ENCODE results near the gene NEUROG1. TPM values are rescaled to one million over a fixed set of nuclear protein-coding genes. Genes with fewer than 3 reads are reported as not detected.

The NEUROG1 gene
- total and polyA plus RNA-seq, 10 of the 15 experiments (the other 5 are each of a cell fraction or from before 2014, with no cell fraction given): not detected

GRCh38 chr5:135556620-135557019 lies 20.9 kb upstream of the NEUROG1 start:
- Histone ChIP-seq H3K79me2 (ENCODE audit: control insufficient read depth, insufficient read depth, low read length) (no peaks in the 10 kb centered on the region), H2AFZ (ENCODE audit: control insufficient read depth, low read depth, low read length) (no peak overlapping the region), H3K4me3 (no peak overlapping the region), H3K27me3 (replicated peaks in 1 of 2; ENCODE audit: control insufficient read depth in 2 of 2, insufficient read depth in 2 of 2, low read length in 1 of 2) (peaks cover 0 to 3% of the 10 kb centered on the region in 2 experiments; a peak in 2 of 4 replicates), H4K20me1 (ENCODE audit: control insufficient read depth, insufficient read depth) (no peaks in the 10 kb centered on the region), H3K4me1 (ENCODE audit: control insufficient read depth, insufficient read depth, low read length) (no peaks in the 10 kb centered on the region), H3K9ac (ENCODE audit: control insufficient read depth, insufficient read depth, low read length) (no peak overlapping the region), H3K9me3 (replicated peaks; ENCODE audit: control insufficient read depth, insufficient read depth, low read length) (no peaks in the 10 kb centered on the region; the same call in 2 of the 3 replicates), H3K4me2 (ENCODE audit: control insufficient read depth, insufficient read depth) (no peak overlapping the region), H3K36me3 (ENCODE audit: control insufficient read depth in 2 of 2, insufficient read depth in 2 of 2, low read length in 1 of 2) (no peaks in the 10 kb centered on the region), H3K27ac (ENCODE audit: control insufficient read depth, insufficient read depth) (no peak overlapping the region)
- DNase-seq (ENCODE audit: low read depth, low spot score) (no peak), FAIRE-seq (no peak), ATAC-seq (no peak)
- WGBS (ENCODE audit: insufficient coverage, insufficient replicate concordance, low lambda C conversion rate, missing lambda C conversion rate): 25% methylated on average over 7 of the region's 7 CpGs
- POLR2A ChIA-PET: no interaction called here
- SMC1A ChIA-PET (ENCODE audit: uncharacterized antibody, unreplicated experiment): interaction anchor here (0.7 to 1.0 kb wide), 2 partner anchors 86 to 94 kb away, joined by 3 read pairs; no protein-coding TSS in a partner anchor
- CTCF ChIA-PET: interaction anchor here (8.4 to 10.9 kb wide), 2 partner anchors 8 to 94 kb away, joined by 104 to 363 read pairs; no protein-coding TSS in a partner anchor
- in situ Hi-C loops (cut with MboI) (loop anchor here (5.0 kb wide), 1 partner anchor 276 kb away; the partner anchor contains the start of gene SLC25A48), intact Hi-C loops (cut with micrococcal nuclease; ENCODE audit: unreplicated experiment) (no loop called here)
- RAD21 ChIA-PET (ENCODE audit: unreplicated experiment): no interaction called here
- BruUV-seq (replicated peaks): no TSS peak
- TF ChIP-seq, protein P1, sequence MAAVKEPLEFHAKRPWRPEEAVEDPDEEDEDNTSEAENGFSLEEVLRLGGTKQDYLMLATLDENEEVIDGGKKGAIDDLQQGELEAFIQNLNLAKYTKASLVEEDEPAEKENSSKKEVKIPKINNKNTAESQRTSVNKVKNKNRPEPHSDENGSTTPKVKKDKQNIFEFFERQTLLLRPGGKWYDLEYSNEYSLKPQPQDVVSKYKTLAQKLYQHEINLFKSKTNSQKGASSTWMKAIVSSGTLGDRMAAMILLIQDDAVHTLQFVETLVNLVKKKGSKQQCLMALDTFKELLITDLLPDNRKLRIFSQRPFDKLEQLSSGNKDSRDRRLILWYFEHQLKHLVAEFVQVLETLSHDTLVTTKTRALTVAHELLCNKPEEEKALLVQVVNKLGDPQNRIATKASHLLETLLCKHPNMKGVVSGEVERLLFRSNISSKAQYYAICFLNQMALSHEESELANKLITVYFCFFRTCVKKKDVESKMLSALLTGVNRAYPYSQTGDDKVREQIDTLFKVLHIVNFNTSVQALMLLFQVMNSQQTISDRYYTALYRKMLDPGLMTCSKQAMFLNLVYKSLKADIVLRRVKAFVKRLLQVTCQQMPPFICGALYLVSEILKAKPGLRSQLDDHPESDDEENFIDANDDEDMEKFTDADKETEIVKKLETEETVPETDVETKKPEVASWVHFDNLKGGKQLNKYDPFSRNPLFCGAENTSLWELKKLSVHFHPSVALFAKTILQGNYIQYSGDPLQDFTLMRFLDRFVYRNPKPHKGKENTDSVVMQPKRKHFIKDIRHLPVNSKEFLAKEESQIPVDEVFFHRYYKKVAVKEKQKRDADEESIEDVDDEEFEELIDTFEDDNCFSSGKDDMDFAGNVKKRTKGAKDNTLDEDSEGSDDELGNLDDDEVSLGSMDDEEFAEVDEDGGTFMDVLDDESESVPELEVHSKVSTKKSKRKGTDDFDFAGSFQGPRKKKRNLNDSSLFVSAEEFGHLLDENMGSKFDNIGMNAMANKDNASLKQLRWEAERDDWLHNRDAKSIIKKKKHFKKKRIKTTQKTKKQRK (IDR thresholded peaks at IDR 0.05; ENCODE audit: low read depth, low read length): no peak
- TF ChIP-seq, protein P2, sequence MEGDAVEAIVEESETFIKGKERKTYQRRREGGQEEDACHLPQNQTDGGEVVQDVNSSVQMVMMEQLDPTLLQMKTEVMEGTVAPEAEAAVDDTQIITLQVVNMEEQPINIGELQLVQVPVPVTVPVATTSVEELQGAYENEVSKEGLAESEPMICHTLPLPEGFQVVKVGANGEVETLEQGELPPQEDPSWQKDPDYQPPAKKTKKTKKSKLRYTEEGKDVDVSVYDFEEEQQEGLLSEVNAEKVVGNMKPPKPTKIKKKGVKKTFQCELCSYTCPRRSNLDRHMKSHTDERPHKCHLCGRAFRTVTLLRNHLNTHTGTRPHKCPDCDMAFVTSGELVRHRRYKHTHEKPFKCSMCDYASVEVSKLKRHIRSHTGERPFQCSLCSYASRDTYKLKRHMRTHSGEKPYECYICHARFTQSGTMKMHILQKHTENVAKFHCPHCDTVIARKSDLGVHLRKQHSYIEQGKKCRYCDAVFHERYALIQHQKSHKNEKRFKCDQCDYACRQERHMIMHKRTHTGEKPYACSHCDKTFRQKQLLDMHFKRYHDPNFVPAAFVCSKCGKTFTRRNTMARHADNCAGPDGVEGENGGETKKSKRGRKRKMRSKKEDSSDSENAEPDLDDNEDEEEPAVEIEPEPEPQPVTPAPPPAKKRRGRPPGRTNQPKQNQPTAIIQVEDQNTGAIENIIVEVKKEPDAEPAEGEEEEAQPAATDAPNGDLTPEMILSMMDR (IDR thresholded peaks at IDR 0.05 in 2 of 3, conservative IDR thresholded peaks at IDR 0.05 in 1 of 3; ENCODE audit: control insufficient read depth in 2 of 3, extremely low read depth in 1 of 3, insufficient read depth in 1 of 3, low read depth in 3 of 3, low read length in 3 of 3): no peak
- TF ChIP-seq PKNOX1 (IDR thresholded peaks at IDR 0.05): no peak
- no peak for TF ChIP-seq SMC3 (IDR thresholded peaks at IDR 0.05; ENCODE audit: borderline replicate concordance, low read length)
- TF ChIP-seq FOXK2 (IDR thresholded peaks at IDR 0.05): no peak
- TF ChIP-seq, protein P3, sequence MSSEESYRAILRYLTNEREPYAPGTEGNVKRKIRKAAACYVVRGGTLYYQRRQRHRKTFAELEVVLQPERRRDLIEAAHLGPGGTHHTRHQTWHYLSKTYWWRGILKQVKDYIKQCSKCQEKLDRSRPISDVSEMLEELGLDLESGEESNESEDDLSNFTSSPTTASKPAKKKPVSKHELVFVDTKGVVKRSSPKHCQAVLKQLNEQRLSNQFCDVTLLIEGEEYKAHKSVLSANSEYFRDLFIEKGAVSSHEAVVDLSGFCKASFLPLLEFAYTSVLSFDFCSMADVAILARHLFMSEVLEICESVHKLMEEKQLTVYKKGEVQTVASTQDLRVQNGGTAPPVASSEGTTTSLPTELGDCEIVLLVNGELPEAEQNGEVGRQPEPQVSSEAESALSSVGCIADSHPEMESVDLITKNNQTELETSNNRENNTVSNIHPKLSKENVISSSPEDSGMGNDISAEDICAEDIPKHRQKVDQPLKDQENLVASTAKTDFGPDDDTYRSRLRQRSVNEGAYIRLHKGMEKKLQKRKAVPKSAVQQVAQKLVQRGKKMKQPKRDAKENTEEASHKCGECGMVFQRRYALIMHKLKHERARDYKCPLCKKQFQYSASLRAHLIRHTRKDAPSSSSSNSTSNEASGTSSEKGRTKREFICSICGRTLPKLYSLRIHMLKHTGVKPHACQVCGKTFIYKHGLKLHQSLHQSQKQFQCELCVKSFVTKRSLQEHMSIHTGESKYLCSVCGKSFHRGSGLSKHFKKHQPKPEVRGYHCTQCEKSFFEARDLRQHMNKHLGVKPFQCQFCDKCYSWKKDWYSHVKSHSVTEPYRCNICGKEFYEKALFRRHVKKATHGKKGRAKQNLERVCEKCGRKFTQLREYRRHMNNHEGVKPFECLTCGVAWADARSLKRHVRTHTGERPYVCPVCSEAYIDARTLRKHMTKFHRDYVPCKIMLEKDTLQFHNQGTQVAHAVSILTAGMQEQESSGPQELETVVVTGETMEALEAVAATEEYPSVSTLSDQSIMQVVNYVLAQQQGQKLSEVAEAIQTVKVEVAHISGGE (CRISPR knock-in tag; IDR thresholded peaks at IDR 0.05): no peak
- TF ChIP-seq, protein P4, sequence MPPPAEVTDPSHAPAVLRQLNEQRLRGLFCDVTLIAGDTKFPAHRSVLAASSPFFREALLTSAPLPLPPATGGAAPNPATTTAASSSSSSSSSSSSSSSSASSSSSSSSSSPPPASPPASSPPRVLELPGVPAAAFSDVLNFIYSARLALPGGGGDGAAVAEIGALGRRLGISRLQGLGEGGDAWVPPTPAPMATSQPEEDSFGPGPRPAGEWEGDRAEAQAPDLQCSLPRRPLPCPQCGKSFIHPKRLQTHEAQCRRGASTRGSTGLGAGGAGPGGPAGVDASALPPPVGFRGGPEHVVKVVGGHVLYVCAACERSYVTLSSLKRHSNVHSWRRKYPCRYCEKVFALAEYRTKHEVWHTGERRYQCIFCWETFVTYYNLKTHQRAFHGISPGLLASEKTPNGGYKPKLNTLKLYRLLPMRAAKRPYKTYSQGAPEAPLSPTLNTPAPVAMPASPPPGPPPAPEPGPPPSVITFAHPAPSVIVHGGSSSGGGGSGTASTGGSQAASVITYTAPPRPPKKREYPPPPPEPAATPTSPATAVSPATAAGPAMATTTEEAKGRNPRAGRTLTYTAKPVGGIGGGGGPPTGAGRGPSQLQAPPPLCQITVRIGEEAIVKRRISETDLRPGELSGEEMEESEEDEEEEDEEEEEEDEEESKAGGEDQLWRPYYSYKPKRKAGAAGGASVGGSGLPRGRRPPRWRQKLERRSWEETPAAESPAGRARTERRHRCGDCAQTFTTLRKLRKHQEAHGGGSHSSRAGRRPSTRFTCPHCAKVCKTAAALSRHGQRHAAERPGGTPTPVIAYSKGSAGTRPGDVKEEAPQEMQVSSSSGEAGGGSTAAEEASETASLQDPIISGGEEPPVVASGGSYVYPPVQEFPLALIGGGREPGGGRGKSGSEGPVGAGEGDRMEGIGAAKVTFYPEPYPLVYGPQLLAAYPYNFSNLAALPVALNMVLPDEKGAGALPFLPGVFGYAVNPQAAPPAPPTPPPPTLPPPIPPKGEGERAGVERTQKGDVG (CRISPR knock-in tag; IDR thresholded peaks at IDR 0.05): no peak

All from GM12878 (cell line).